CD14-positive monocyte (primary cell): Measurements from ENCODE around the gene FRMD3. TPM values are rescaled to one million over a fixed set of nuclear protein-coding genes. Genes with fewer than 3 reads are reported as not detected.

Experiments
- DNase-seq, 3 donors: peaks; one replicate each; pipeline ENCODE4 v3.0.0-alpha.2; 2011 to 2022
- H2AFZ ChIP-seq: 2 replicates; pipeline ENCODE4 v1.6.0; 2012; ENCODE audit warnings: mild to moderate bottlenecking, low read depth, low read length, inconsistent platforms; ENCODE audit not compliant: insufficient read depth, poor library complexity, severe bottlenecking
- H3K27ac ChIP-seq, 2 donors: 1 replicate in 1 of 2; 2 replicates in 1 of 2; pipeline ENCODE4 v1.5.1; 2012 to 2013; ENCODE audit warnings: low read length in 2 of 2, control low read depth in 1 of 2, inconsistent platforms in 1 of 2, low read depth in 1 of 2, mild to moderate bottlenecking in 1 of 2
- H3K27me3 ChIP-seq, 2 donors: one replicate each; pipeline versions ENCODE4 v1.6.0 to v1.6.1; 2011 to 2013; ENCODE audit warnings: low read length in 2 of 2; ENCODE audit not compliant: control insufficient read depth in 2 of 2, insufficient read depth in 2 of 2
- H3K36me3 ChIP-seq, 2 donors: replicated peaks in 1 of 2; 1 replicate in 1 of 2; 2 replicates in 1 of 2; pipeline versions ENCODE4 v1.5.1 to v1.6.1; 2012 to 2013; ENCODE audit warnings: low read length in 2 of 2, control low read depth in 1 of 2, inconsistent platforms in 1 of 2, mild to moderate bottlenecking in 1 of 2; ENCODE audit not compliant: insufficient read depth in 2 of 2, control insufficient read depth in 1 of 2
- H3K4me1 ChIP-seq, 2 donors: 1 replicate in 1 of 2; 2 replicates in 1 of 2; pipeline versions ENCODE4 v1.5.1 to v1.6.1; 2012 to 2013; ENCODE audit warnings: low read length in 2 of 2, control low read depth in 1 of 2, inconsistent platforms in 1 of 2, mild to moderate bottlenecking in 1 of 2, moderate library complexity in 1 of 2; ENCODE audit not compliant: insufficient read depth in 2 of 2, control insufficient read depth in 1 of 2
- H3K4me2 ChIP-seq: replicated peaks from 2 replicates; pipeline ENCODE3; 2012; ENCODE audit warnings: low read length, moderate library complexity, mild to moderate bottlenecking; ENCODE audit not compliant: poor library complexity, severe bottlenecking; ENCODE audit errors: extremely low read depth
- H3K4me3 ChIP-seq, 3 experiments: fragments of 200-600 bp in 1 of 3; sonication (generic) in 1 of 3; replicated peaks in 1 of 3; 1 replicate in 2 of 3; 2 replicates in 1 of 3; pipeline ENCODE4 v1.5.1; 2011 to 2013; ENCODE audit warnings: low read length in 3 of 3, mild to moderate bottlenecking in 3 of 3, control low read depth in 2 of 3, low read depth in 2 of 3, inconsistent platforms in 1 of 3, moderate library complexity in 1 of 3
- H3K79me2 ChIP-seq: 2 replicates; pipeline ENCODE4 v1.6.0; 2012; ENCODE audit warnings: mild to moderate bottlenecking, control low read depth, inconsistent platforms, low read length, moderate library complexity; ENCODE audit not compliant: insufficient read depth
- H3K9ac ChIP-seq: 2 replicates; pipeline ENCODE4 v1.6.0; 2017; ENCODE audit warnings: low read length, mild to moderate bottlenecking; ENCODE audit not compliant: insufficient read depth, poor library complexity, severe bottlenecking
- H3K9me3 ChIP-seq, 2 donors: replicated peaks in 1 of 2; 1 replicate in 1 of 2; 2 replicates in 1 of 2; pipeline versions ENCODE4 v1.5.1 to v1.6.1; 2012 to 2013; ENCODE audit warnings: low read length in 2 of 2, control low read depth in 1 of 2; ENCODE audit not compliant: control insufficient read depth in 1 of 2, insufficient read depth in 1 of 2
- H4K20me1 ChIP-seq: 2 replicates; pipeline ENCODE4 v1.6.0; 2012; ENCODE audit warnings: mild to moderate bottlenecking, low read length, control low read depth, moderate library complexity; ENCODE audit not compliant: insufficient read depth
- H3K27ac Mint-ChIP-seq, 7 donors: one replicate each; pipeline ENCODE4 v1.8.0; 2020; ENCODE audit warnings: mild to moderate bottlenecking in 7 of 7, mixed read lengths in 7 of 7, moderate library complexity in 6 of 7, inconsistent platforms in 2 of 7
- H3K27me3 Mint-ChIP-seq, 3 donors: one replicate each; pipeline ENCODE4 v1.8.0; 2021 to 2022; ENCODE audit warnings: low read depth in 3 of 3, mild to moderate bottlenecking in 3 of 3, mixed read lengths in 3 of 3, moderate library complexity in 3 of 3, inconsistent platforms in 1 of 3
- H3K36me3 Mint-ChIP-seq, 2 donors: one replicate each; pipeline ENCODE4 v1.8.0; 2020; ENCODE audit warnings: mixed read lengths in 2 of 2, inconsistent platforms in 1 of 2, mild to moderate bottlenecking in 1 of 2
- H3K4me1 Mint-ChIP-seq: one replicate; pipeline ENCODE4 v1.8.0; 2020; ENCODE audit warnings: mild to moderate bottlenecking, mixed read lengths
- H3K4me3 Mint-ChIP-seq, 2 donors: one replicate each; pipeline ENCODE4 v1.8.0; 2020; ENCODE audit warnings: mild to moderate bottlenecking in 2 of 2, mixed read lengths in 2 of 2, moderate library complexity in 1 of 2
- H3K9me3 Mint-ChIP-seq, 7 donors: one replicate each; pipeline ENCODE4 v1.8.0; 2020 to 2022; ENCODE audit warnings: mixed read lengths in 7 of 7, mild to moderate bottlenecking in 6 of 7, moderate library complexity in 6 of 7, inconsistent platforms in 2 of 7
- WGBS: methylation state at CpG from one replicate; pipeline ENCODE4 v1.1.5; 2013; ENCODE audit warnings: missing lambda C conversion rate; ENCODE audit not compliant: insufficient coverage; 5-methylcytosine and 5-hydroxymethylcytosine counted together
- intact Hi-C, 2 donors: fragments of 100-400 bp; cut with micrococcal nuclease; formaldehyde crosslinking; loops; one replicate each; pipeline versions ENCODE4 v1.15.0 to v1.15.1; 2023
- polyA plus RNA-seq, 3 donors: library from polyadenylated mRNA; depleted of rRNA in 1 of 3; unstranded in 2 of 3; stranded (reverse) in 1 of 3; fragments of 300-500 nt in 2 of 3; fragments of >200 nt in 1 of 3; fragmentation: Illumina TruSeq in 2 of 3; gene quantifications; 1 replicate in 2 of 3; 2 replicates in 1 of 3; pipeline ENCODE4 v1.2.3, GENCODE V29; 2012 to 2021
- TF ChIP-seq, protein P1 (sequence below): fragments of 200-600 bp; IDR thresholded peaks from one replicate; pipeline ENCODE4 v1.8.0; 2022; ENCODE audit warnings: antibody characterized with exemption, mild to moderate bottlenecking

Gene FRMD3
- polyA plus RNA-seq, 3 donors, result 2.8 to 9.8 (median 4.2) TPM

GRCh38 chr9:83379045-83379444, 159.2 kb downstream of the FRMD3 start:
- H3K4me2 ChIP-seq, result no peak overlapping the region
- Mint-ChIP-seq H3K36me3 (peaks cover 3 to 11% of the 10 kb centered on the region in 2 donors), H3K27me3 (peaks cover 0 to 2% (median 0%) of the 10 kb centered on the region in 3 donors), H3K27ac (no peak overlapping the region), H3K4me3 (no peak overlapping the region), H3K4me1 (no peaks in the 10 kb centered on the region), H3K9me3 (peaks cover 0 to 14% (median 7%) of the 10 kb centered on the region in 7 donors)
- H2AFZ ChIP-seq, result no peak overlapping the region
- H3K9me3 ChIP-seq, result peaks cover 0 to 12% of the 10 kb centered on the region in 2 donors
- H3K79me2 ChIP-seq, result no peaks in the 10 kb centered on the region
- no peak overlapping the region for H3K27ac ChIP-seq
- TF ChIP-seq, protein P1, sequence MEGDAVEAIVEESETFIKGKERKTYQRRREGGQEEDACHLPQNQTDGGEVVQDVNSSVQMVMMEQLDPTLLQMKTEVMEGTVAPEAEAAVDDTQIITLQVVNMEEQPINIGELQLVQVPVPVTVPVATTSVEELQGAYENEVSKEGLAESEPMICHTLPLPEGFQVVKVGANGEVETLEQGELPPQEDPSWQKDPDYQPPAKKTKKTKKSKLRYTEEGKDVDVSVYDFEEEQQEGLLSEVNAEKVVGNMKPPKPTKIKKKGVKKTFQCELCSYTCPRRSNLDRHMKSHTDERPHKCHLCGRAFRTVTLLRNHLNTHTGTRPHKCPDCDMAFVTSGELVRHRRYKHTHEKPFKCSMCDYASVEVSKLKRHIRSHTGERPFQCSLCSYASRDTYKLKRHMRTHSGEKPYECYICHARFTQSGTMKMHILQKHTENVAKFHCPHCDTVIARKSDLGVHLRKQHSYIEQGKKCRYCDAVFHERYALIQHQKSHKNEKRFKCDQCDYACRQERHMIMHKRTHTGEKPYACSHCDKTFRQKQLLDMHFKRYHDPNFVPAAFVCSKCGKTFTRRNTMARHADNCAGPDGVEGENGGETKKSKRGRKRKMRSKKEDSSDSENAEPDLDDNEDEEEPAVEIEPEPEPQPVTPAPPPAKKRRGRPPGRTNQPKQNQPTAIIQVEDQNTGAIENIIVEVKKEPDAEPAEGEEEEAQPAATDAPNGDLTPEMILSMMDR, result no peak
- no peak overlapping the region for H3K9ac ChIP-seq
- no peaks in the 10 kb centered on the region for H4K20me1 ChIP-seq
- H3K36me3 ChIP-seq, result no peaks in the 10 kb centered on the region
- no peaks in the 10 kb centered on the region for H3K4me1 ChIP-seq
- DNase-seq, result no peak
- intact Hi-C loops, result no loop called here
- no peak overlapping the region for H3K4me3 ChIP-seq
- H3K27me3 ChIP-seq, result no peaks in the 10 kb centered on the region

GRCh38 chr9:83372957-83373356, 165.2 kb downstream of the FRMD3 start:
- no peak overlapping the region for H3K4me3 Mint-ChIP-seq
- no peak overlapping the region for H3K27ac Mint-ChIP-seq

More at GRCh38 chr9:83372957-83373356, 165.2 kb downstream of the FRMD3 start:
- Histone ChIP-seq H3K9ac (no peak overlapping the region), H3K4me1 (no peaks in the 10 kb centered on the region), H2AFZ (no peak overlapping the region), H3K4me3 (no peak overlapping the region), H3K79me2 (no peaks in the 10 kb centered on the region), H3K36me3 (no peaks in the 10 kb centered on the region), H3K27me3 (no peaks in the 10 kb centered on the region), H4K20me1 (no peaks in the 10 kb centered on the region), H3K9me3 (no peaks in the 10 kb centered on the region), H3K4me2 (no peak overlapping the region), H3K27ac (no peak overlapping the region)
- DNase-seq, result no peak
- peaks cover 0 to 3% (median 0%) of the 10 kb centered on the region in 7 donors for H3K9me3 Mint-ChIP-seq
- intact Hi-C loops, result no loop called here
- TF ChIP-seq, protein P1, result no peak
- H3K4me1 Mint-ChIP-seq, result peaks cover 3% of the 10 kb centered on the region
- peaks cover 0 to 3% of the 10 kb centered on the region in 2 donors for H3K36me3 Mint-ChIP-seq
- WGBS, result 100% methylated on average over 1 of the region's 5 CpGs
- peaks cover 0 to 3% (median 0%) of the 10 kb centered on the region in 3 donors for H3K27me3 Mint-ChIP-seq
